Measurements from ENCODE around the gene YTHDF2. TPM values are rescaled to one million over a fixed set of nuclear protein-coding genes. Genes with fewer than 3 reads are reported as not detected.

The YTHDF2 gene
- total RNA-seq, 1 experiment from 2014 or later: 126 TPM

- TF ChIP-seq HMGXB4 (CRISPR knock-in tag; IDR thresholded peaks at IDR 0.05) (no peak), ZNF532 (CRISPR knock-in tag; IDR thresholded peaks at IDR 0.05; ENCODE audit: borderline replicate concordance) (no peak), ZBTB21 (CRISPR knock-in tag; IDR thresholded peaks at IDR 0.05; ENCODE audit: borderline replicate concordance) (peak; percentile 82), TP53 (CRISPR knock-in tag; IDR thresholded peaks at IDR 0.05) (0 out of 2 replicates have a peak, but pooled peaks have one; percentile 43), CBFB (CRISPR knock-in tag; IDR thresholded peaks at IDR 0.05; ENCODE audit: low read depth) (0 out of 2 replicates have a peak, but pooled peaks have one; percentile 56), NFYB (CRISPR knock-in tag; conservative IDR thresholded peaks at IDR 0.05; ENCODE audit: low read depth) (no peak), MAX (CRISPR knock-in tag; IDR thresholded peaks at IDR 0.05) (peak; percentile 70), ZSCAN18 (CRISPR knock-in tag; IDR thresholded peaks at IDR 0.05) (no peak)
Observed at GRCh38 chr1:28775121-28775942, 38.6 kb downstream of the YTHDF2 start (continued).

GRCh38 chr1:28776341-28776740 lies 39.6 kb downstream of the YTHDF2 start:
- DNase-seq (ENCODE audit: low spot score) (no peak), ATAC-seq (no peak)
- TF ChIP-seq CTCF (IDR thresholded peaks at IDR 0.05) (no peak), NFATC4 (CRISPR knock-in tag; IDR thresholded peaks at IDR 0.05) (no peak), OVOL2 (CRISPR knock-in tag; IDR thresholded peaks at IDR 0.05; ENCODE audit: borderline replicate concordance) (no peak), JAZF1 (CRISPR knock-in tag; IDR thresholded peaks at IDR 0.05) (no peak), SMAD4 (CRISPR knock-in tag; IDR thresholded peaks at IDR 0.05) (no peak), ZNF219 (CRISPR knock-in tag; IDR thresholded peaks at IDR 0.05; ENCODE audit: borderline replicate concordance) (no peak), ZNF263 (CRISPR knock-in tag; IDR thresholded peaks at IDR 0.05; ENCODE audit: low read depth) (no peak)
- ChIA-PET CTCF (interaction anchor here (0.7 to 2.8 kb wide), 11 partner anchors 9 to 256 kb away, joined by 3 to 34 read pairs (median 7); partner anchors contain the start of gene YTHDF2), POLR2A (interaction anchor here (0.6 to 1.6 kb wide), 2 partner anchors 46 to 128 kb away, joined by 3 to 5 read pairs; partner anchors contain the start of gene RNU11)
- Mint-ChIP-seq H3K4me1 (0 out of 2 replicates have a peak, but pooled peaks cover 3% of the 10 kb centered on the region), H3K27me3 (ENCODE audit: low read depth) (no peaks in the 10 kb centered on the region), H3K36me3 (no peaks in the 10 kb centered on the region), H3K27ac (no peak overlapping the region), H3K9me3 (no peaks in the 10 kb centered on the region), H3K4me3 (no peak overlapping the region)

All from WTC11 (cell line).